ENCODE data around the gene TTC28.
"Not testable (repeated sequence)": the region's sequence is repeated elsewhere in the genome, so short reads cannot be mapped to it uniquely, and the experiment has no call there.

Gene TTC28

GRCh38 chr22:28077166-28077565 lies 602.5 kb downstream of the TTC28 start:
- TF ChIP-seq CTCF (IDR thresholded peaks at IDR 0.05; ENCODE audit: borderline replicate concordance, insufficient read depth, low read depth, low read length): no peak

GRCh38 chr22:28075358-28075981 lies 604.2 kb downstream of the TTC28 start:
- no peak for TF ChIP-seq CTCF (IDR thresholded peaks at IDR 0.05; ENCODE audit: borderline replicate concordance, insufficient read depth, low read depth, low read length)
- no peak overlapping the region for H3K4me3 ChIP-seq (ENCODE audit: low read depth, low read length)

More at GRCh38 chr22:28077166-28077565, 602.5 kb downstream of the TTC28 start:
- no peak overlapping the region for H3K4me3 ChIP-seq (ENCODE audit: low read depth, low read length)

- no peak for TF ChIP-seq CTCF (IDR thresholded peaks at IDR 0.05; ENCODE audit: borderline replicate concordance, insufficient read depth, low read depth, low read length)
- no peak overlapping the region for H3K4me3 ChIP-seq (ENCODE audit: low read depth, low read length)
Observed at GRCh38 chr22:28074526-28074925, 605.1 kb downstream of the TTC28 start.

GRCh38 chr22:28072066-28072465 lies 607.6 kb downstream of the TTC28 start:
- TF ChIP-seq CTCF (IDR thresholded peaks at IDR 0.05; ENCODE audit: borderline replicate concordance, insufficient read depth, low read depth, low read length): no peak
- no peak overlapping the region for H3K4me3 ChIP-seq (ENCODE audit: low read depth, low read length)

- TF ChIP-seq CTCF (IDR thresholded peaks at IDR 0.05; ENCODE audit: borderline replicate concordance, insufficient read depth, low read depth, low read length): no peak
- no peak overlapping the region for H3K4me3 ChIP-seq (ENCODE audit: low read depth, low read length)
Observed at GRCh38 chr22:28068826-28069225, 610.8 kb downstream of the TTC28 start.

GRCh38 chr22:28064920-28065319 lies 614.7 kb downstream of the TTC28 start:
- TF ChIP-seq CTCF (IDR thresholded peaks at IDR 0.05; ENCODE audit: borderline replicate concordance, insufficient read depth, low read depth, low read length): no peak
- no peak overlapping the region for H3K4me3 ChIP-seq (ENCODE audit: low read depth, low read length)

GRCh38 chr22:28063656-28064055 lies 616.0 kb downstream of the TTC28 start:
- TF ChIP-seq CTCF (IDR thresholded peaks at IDR 0.05; ENCODE audit: borderline replicate concordance, insufficient read depth, low read depth, low read length): no peak
- no peak overlapping the region for H3K4me3 ChIP-seq (ENCODE audit: low read depth, low read length)

- not testable (repeated sequence) for H3K4me3 ChIP-seq (ENCODE audit: low read depth, low read length)
Observed at GRCh38 chr22:28060594-28060993, 619.0 kb downstream of the TTC28 start.

Measured in GM12875 (cell line).